Measurements from ENCODE around the gene TLCD3A. TPM values are rescaled to one million over a fixed set of nuclear protein-coding genes. Genes with fewer than 3 reads are reported as not detected.

The TLCD3A gene
- total and polyA plus RNA-seq, 10 of the 15 experiments (the other 5 are each of a cell fraction or from before 2014, with no cell fraction given) = 2.9 to 29.7 (median 17.8) TPM

DNA sequence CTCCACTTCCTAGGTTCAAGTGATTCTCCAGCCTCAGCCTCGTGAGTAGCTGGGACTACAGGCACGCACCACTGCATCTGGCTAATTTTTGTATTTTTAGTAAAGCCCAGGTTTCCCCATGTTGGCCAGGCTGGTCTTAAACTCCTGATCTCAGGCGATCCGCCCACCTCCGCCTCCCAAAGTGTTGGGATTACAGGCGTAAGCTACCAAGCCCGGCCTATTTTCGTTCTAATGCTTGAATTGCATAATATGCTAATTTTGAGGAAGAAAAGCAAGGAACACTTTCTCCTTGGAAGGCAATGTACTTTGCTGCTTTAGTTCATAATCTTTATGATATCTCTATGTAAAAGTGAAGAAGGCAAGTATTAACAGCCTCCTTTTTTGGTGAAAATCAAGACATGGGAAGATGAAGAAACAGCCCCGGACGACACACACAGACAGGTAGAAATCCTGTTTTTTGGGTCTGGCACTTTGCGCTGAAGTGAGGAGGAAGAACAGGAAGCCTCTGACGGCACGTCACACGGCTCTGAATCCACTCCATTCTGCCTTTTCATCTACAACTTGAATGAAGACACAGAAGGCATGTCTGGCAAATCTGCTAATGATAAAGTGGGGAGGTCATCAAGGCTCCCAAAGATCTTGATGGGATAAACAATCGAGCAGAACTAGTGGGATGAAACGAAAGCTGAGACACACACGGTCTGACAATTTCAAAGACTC, 42.7 kb upstream of the TLCD3A start:
- Histone ChIP-seq H3K27ac (ENCODE audit: control insufficient read depth, insufficient read depth) (no peak overlapping the region), H3K4me1 (ENCODE audit: control insufficient read depth, insufficient read depth, low read length) (no peaks in the 10 kb centered on the region), H3K9ac (ENCODE audit: control insufficient read depth, insufficient read depth, low read length) (no peak overlapping the region), H3K36me3 (ENCODE audit: control insufficient read depth in 2 of 2, insufficient read depth in 2 of 2, low read length in 1 of 2) (peaks cover 0 to 14% of the 10 kb centered on the region in 2 experiments), H3K27me3 (replicated peaks in 1 of 2; ENCODE audit: control insufficient read depth in 2 of 2, insufficient read depth in 2 of 2, low read length in 1 of 2) (no peaks in the 10 kb centered on the region), H4K20me1 (ENCODE audit: control insufficient read depth, insufficient read depth) (no peaks in the 10 kb centered on the region), H2AFZ (ENCODE audit: control insufficient read depth, low read depth, low read length) (no peak overlapping the region), H3K4me2 (ENCODE audit: control insufficient read depth, insufficient read depth) (no peak overlapping the region), H3K4me3 (no peak overlapping the region), H3K79me2 (ENCODE audit: control insufficient read depth, insufficient read depth, low read length) (no peaks in the 10 kb centered on the region), H3K9me3 (replicated peaks; ENCODE audit: control insufficient read depth, insufficient read depth, low read length) (no peaks in the 10 kb centered on the region)
- TF ChIP-seq, protein P1, sequence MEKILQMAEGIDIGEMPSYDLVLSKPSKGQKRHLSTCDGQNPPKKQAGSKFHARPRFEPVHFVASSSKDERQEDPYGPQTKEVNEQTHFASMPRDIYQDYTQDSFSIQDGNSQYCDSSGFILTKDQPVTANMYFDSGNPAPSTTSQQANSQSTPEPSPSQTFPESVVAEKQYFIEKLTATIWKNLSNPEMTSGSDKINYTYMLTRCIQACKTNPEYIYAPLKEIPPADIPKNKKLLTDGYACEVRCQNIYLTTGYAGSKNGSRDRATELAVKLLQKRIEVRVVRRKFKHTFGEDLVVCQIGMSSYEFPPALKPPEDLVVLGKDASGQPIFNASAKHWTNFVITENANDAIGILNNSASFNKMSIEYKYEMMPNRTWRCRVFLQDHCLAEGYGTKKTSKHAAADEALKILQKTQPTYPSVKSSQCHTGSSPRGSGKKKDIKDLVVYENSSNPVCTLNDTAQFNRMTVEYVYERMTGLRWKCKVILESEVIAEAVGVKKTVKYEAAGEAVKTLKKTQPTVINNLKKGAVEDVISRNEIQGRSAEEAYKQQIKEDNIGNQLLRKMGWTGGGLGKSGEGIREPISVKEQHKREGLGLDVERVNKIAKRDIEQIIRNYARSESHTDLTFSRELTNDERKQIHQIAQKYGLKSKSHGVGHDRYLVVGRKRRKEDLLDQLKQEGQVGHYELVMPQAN (conservative IDR thresholded peaks at IDR 0.05) = no peak
- TF ChIP-seq RAD21 (IDR thresholded peaks at IDR 0.05; ENCODE audit: insufficient read depth, low read depth, low read length) = no peak
- no peak for TF ChIP-seq TARDBP (IDR thresholded peaks at IDR 0.05; ENCODE audit: borderline replicate concordance)
- TF ChIP-seq, protein P2, sequence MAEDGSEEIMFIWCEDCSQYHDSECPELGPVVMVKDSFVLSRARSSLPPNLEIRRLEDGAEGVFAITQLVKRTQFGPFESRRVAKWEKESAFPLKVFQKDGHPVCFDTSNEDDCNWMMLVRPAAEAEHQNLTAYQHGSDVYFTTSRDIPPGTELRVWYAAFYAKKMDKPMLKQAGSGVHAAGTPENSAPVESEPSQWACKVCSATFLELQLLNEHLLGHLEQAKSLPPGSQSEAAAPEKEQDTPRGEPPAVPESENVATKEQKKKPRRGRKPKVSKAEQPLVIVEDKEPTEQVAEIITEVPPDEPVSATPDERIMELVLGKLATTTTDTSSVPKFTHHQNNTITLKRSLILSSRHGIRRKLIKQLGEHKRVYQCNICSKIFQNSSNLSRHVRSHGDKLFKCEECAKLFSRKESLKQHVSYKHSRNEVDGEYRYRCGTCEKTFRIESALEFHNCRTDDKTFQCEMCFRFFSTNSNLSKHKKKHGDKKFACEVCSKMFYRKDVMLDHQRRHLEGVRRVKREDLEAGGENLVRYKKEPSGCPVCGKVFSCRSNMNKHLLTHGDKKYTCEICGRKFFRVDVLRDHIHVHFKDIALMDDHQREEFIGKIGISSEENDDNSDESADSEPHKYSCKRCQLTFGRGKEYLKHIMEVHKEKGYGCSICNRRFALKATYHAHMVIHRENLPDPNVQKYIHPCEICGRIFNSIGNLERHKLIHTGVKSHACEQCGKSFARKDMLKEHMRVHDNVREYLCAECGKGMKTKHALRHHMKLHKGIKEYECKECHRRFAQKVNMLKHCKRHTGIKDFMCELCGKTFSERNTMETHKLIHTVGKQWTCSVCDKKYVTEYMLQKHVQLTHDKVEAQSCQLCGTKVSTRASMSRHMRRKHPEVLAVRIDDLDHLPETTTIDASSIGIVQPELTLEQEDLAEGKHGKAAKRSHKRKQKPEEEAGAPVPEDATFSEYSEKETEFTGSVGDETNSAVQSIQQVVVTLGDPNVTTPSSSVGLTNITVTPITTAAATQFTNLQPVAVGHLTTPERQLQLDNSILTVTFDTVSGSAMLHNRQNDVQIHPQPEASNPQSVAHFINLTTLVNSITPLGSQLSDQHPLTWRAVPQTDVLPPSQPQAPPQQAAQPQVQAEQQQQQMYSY (CRISPR knock-in tag; IDR thresholded peaks at IDR 0.05) = no peak
- ChIA-PET RAD21 (ENCODE audit: unreplicated experiment) (interaction anchor here (1.2 kb wide), 2 partner anchors 28 to 277 kb away, joined by 3 to 4 read pairs; no protein-coding TSS in a partner anchor), SMC1A (ENCODE audit: uncharacterized antibody, unreplicated experiment) (interaction anchor here (1.6 kb wide), 1 partner anchor 278 kb away, joined by 6 read pairs; no protein-coding TSS in a partner anchor), CTCF (interaction anchor here (3.0 to 3.2 kb wide), 2 partner anchors 10 to 278 kb away, joined by 12 to 16 read pairs; no protein-coding TSS in a partner anchor), POLR2A (no interaction called here)
- in situ Hi-C loops (cut with MboI) = no loop called here
- DNase-seq (ENCODE audit: low read depth, low spot score) = no peak
- BruUV-seq (replicated peaks) = no TSS peak
- ATAC-seq = no peak
- intact Hi-C loops (cut with micrococcal nuclease; ENCODE audit: unreplicated experiment) = loop anchor here (5.0 kb wide), 1 partner anchor 277 kb away; a partner anchor contains a TSS
- WGBS (ENCODE audit: insufficient coverage, insufficient replicate concordance, low lambda C conversion rate, missing lambda C conversion rate) = 91% methylated on average over 17 of the region's 17 CpGs
- FAIRE-seq = no peak
